ENCODE results near the gene RFX3.

Gene RFX3

DNA sequence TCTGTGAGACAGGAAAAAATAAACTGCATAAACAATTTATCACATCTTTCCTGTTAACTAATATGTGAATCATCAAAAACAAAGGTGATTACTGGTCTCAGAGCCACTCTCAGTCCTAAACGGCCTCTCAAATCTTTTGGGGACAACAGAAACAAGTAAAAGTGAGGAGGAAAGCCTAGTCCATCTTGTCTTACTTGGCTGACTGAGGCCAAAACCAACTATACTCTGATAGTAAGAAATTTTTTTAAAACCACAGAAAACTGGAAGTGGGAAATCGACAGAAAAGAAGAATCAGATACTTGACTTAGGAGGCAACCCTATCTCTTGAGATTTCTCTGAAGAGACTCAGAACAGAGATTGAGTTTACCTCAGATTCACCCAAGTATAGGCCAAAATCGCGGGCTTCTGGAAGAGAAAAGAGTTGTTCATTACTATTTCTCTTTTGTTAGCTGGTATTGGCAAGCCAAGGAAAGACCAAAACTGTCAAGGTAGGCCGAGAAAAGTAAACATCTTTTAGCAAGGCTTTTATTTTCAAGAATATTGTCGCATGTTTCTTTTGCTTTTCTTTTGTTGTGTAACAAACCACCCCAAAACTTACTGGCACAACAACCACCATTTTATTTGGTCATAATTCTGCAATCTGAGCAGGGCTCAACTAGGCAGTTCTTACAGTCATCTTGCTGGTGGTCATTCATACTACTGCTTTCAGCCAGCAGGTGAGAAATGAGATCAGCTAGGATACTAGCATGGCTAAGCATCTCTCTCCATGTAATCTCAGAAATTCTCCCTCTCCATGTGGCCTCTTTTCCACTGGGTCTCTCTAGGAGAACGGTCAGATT lies 46.1 kb downstream of the RFX3 start:
- H3K27ac ChIP-seq (ENCODE audit: low read depth, low read length) = peak overlapping the region; percentile 63
- H3K36me3 ChIP-seq (ENCODE audit: low read length) = peaks cover 12% of the 10 kb centered on the region

DNA sequence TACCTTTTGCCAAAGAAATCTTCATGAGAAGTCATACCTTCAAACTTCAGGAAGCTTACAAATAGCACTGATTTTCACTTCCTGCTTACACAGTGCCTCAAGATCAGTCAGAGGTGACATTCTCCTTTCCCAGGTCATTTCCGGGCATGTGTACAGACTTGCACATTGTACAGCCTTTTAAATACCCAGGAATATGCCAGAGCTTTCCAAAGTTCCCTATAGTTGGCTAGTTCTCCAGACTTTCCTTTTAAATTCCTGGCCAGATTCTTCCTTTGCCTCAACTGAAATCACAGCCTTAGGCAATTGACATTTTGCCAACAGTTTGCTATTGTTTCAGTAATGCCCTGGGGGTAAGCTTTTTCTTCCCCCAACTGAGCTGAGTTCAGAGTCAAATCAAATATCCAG lies 47.2 kb downstream of the RFX3 start:
- no peaks in the 10 kb centered on the region for H3K9me2 ChIP-seq (replicated peaks; ENCODE audit: insufficient read depth, low read length)
- no peaks in the 10 kb centered on the region for H4K20me1 ChIP-seq (ENCODE audit: low read depth, low read length)
- H3K4me3 ChIP-seq (ENCODE audit: insufficient read depth, low read length, poor library complexity, severe bottlenecking) = peak overlapping the region; percentile 42
- peak overlapping the region; percentile 38 for H3K9ac ChIP-seq (ENCODE audit: low read length)
- H3F3A ChIP-seq (ENCODE audit: insufficient read depth) = peaks cover 15% of the 10 kb centered on the region
- no peaks in the 10 kb centered on the region for H3K79me2 ChIP-seq (ENCODE audit: insufficient read depth, low read length)
- peaks cover 12% of the 10 kb centered on the region for H3K36me3 ChIP-seq (ENCODE audit: low read length)
- H3K9me3 ChIP-seq (ENCODE audit: insufficient read depth, low read length) = no peaks in the 10 kb centered on the region
- peak overlapping the region; percentile 62 for H2AFZ ChIP-seq (ENCODE audit: low read depth, low read length, severe bottlenecking)
- H3K27ac ChIP-seq (ENCODE audit: low read depth, low read length) = peak overlapping the region; percentile 63
- peak overlapping the region; percentile 65 for H3K4me2 ChIP-seq (ENCODE audit: low read depth, low read length, poor library complexity, severe bottlenecking)
- no peaks in the 10 kb centered on the region for H3K27me3 ChIP-seq (ENCODE audit: low read length)
- TF ChIP-seq EZH2phosphoT487 (conservative IDR thresholded peaks at IDR 0.05; ENCODE audit: low read length) = no peak
- TF ChIP-seq, protein P1, sequence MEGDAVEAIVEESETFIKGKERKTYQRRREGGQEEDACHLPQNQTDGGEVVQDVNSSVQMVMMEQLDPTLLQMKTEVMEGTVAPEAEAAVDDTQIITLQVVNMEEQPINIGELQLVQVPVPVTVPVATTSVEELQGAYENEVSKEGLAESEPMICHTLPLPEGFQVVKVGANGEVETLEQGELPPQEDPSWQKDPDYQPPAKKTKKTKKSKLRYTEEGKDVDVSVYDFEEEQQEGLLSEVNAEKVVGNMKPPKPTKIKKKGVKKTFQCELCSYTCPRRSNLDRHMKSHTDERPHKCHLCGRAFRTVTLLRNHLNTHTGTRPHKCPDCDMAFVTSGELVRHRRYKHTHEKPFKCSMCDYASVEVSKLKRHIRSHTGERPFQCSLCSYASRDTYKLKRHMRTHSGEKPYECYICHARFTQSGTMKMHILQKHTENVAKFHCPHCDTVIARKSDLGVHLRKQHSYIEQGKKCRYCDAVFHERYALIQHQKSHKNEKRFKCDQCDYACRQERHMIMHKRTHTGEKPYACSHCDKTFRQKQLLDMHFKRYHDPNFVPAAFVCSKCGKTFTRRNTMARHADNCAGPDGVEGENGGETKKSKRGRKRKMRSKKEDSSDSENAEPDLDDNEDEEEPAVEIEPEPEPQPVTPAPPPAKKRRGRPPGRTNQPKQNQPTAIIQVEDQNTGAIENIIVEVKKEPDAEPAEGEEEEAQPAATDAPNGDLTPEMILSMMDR (IDR thresholded peaks at IDR 0.05; ENCODE audit: insufficient read depth, low read length, poor library complexity, severe bottlenecking) = no peak

More for the DNA sequence above, 46.1 kb downstream of the RFX3 start:
- no peaks in the 10 kb centered on the region for H3K27me3 ChIP-seq (ENCODE audit: low read length)
- no peaks in the 10 kb centered on the region for H3K79me2 ChIP-seq (ENCODE audit: insufficient read depth, low read length)
- TF ChIP-seq, protein P1 (IDR thresholded peaks at IDR 0.05; ENCODE audit: insufficient read depth, low read length, poor library complexity, severe bottlenecking) = no peak
- TF ChIP-seq EZH2phosphoT487 (conservative IDR thresholded peaks at IDR 0.05; ENCODE audit: low read length) = no peak
- peak overlapping the region; percentile 11 for H3K9ac ChIP-seq (ENCODE audit: low read length)
- peaks cover 15% of the 10 kb centered on the region for H3F3A ChIP-seq (ENCODE audit: insufficient read depth)
- H3K9me2 ChIP-seq (replicated peaks; ENCODE audit: insufficient read depth, low read length) = no peaks in the 10 kb centered on the region
- H3K4me2 ChIP-seq (ENCODE audit: low read depth, low read length, poor library complexity, severe bottlenecking) = peak overlapping the region; percentile 65
- no peak overlapping the region for H3K4me3 ChIP-seq (ENCODE audit: insufficient read depth, low read length, poor library complexity, severe bottlenecking)
- H2AFZ ChIP-seq (ENCODE audit: low read depth, low read length, severe bottlenecking) = peak overlapping the region; percentile 62
- H4K20me1 ChIP-seq (ENCODE audit: low read depth, low read length) = no peaks in the 10 kb centered on the region
- no peaks in the 10 kb centered on the region for H3K9me3 ChIP-seq (ENCODE audit: insufficient read depth, low read length)

DNA sequence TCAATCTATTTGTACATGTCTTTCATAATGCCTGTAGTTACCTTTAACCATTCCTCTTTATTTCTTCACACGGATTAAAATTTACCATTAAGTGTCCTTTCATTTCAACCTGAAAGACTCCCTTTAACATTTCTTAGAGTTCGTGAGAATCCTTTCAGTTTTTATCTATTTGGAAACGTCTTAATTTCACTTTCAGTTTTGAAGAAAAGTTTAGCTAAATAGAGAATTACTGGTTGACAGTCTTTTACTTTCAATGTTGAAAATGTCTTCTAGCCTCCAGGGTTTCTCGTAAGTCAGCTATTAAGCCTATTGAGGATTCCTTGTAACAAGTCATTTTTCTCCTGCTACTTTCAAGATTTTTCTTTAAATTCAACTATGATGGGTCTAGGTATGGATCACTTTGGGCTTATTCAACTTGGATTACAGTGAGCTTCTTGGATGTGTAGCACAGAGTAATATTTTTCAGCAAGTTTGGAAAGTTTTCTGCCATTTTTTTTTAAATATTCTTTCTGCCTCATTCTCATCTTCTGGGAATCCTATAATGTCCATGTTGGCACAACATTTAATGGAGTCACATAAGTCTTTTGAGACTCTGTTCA lies 48.5 kb downstream of the RFX3 start:
- Histone ChIP-seq H3K9me3 (ENCODE audit: insufficient read depth, low read length) (no peaks in the 10 kb centered on the region), H3K27ac (ENCODE audit: low read depth, low read length) (peak overlapping the region; percentile 63; the same call in 1 of the 2 replicates), H3K27me3 (ENCODE audit: low read length) (no peaks in the 10 kb centered on the region), H3K79me2 (ENCODE audit: insufficient read depth, low read length) (no peaks in the 10 kb centered on the region), H3K36me3 (ENCODE audit: low read length) (peaks cover 12% of the 10 kb centered on the region), H4K20me1 (ENCODE audit: low read depth, low read length) (no peaks in the 10 kb centered on the region), H3K4me3 (ENCODE audit: insufficient read depth, low read length, poor library complexity, severe bottlenecking) (peak overlapping the region; percentile 42), H3K9ac (ENCODE audit: low read length) (peak overlapping the region; percentile 38; the same call in 1 of the 2 replicates), H3K4me2 (ENCODE audit: low read depth, low read length, poor library complexity, severe bottlenecking) (peak overlapping the region; percentile 65), H3K9me2 (replicated peaks; ENCODE audit: insufficient read depth, low read length) (no peaks in the 10 kb centered on the region), H2AFZ (ENCODE audit: low read depth, low read length, severe bottlenecking) (no peak overlapping the region), H3F3A (ENCODE audit: insufficient read depth) (peaks cover 15% of the 10 kb centered on the region)
- TF ChIP-seq EZH2phosphoT487 (conservative IDR thresholded peaks at IDR 0.05; ENCODE audit: low read length) = no peak
- TF ChIP-seq, protein P1 (IDR thresholded peaks at IDR 0.05; ENCODE audit: insufficient read depth, low read length, poor library complexity, severe bottlenecking) = no peak

All from SU-DHL-6 (cell line).